ENCODE measurements around the gene GFRA1.
"Not testable (repeated sequence)": the region's sequence is repeated elsewhere in the genome, so short reads cannot be mapped to it uniquely, and the experiment has no call there.

GFRA1 gene

DNA sequence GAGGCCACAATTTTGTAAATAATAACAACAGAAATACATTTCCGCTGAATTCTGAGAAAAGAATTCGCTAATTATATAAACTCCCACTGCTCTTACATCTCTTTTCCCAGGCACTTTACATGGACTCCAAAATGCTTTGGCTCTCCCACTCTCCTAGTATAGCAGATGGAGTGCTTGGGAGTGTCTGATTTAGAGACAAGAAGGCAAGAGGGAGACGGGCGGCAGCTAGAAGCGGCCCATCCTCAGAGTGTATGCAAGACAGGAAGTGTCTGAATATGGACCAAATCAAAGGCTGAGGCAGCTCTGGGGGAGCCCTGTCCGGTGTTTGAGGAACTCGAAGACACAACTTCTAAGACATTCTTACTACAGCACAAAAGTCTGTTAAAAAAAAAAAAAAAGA is 212.1 kb downstream of the GFRA1 start:
- no peak for DNase-seq (ENCODE audit: low spot score)

DNA sequence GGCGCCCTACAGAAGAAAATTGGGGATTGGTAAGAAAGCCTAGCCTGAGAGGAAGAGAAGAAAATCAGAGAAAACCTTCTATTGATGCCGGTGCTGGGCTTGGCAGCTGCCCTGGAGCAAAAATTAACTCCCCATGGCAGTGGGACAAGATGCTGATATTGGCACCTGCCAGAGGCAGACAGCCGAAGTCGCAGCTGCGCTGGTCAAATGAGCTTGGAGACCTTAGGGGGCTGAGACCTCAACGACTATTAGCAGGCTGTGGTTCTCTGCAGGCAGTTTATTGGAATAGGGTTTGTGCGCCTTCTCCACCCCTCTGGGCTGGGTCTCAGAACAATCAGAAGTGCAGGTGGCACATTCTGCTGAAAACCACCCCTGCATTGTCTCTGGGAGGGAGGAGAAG is 213.7 kb downstream of the GFRA1 start:
- no peak for DNase-seq (ENCODE audit: low spot score)

DNA sequence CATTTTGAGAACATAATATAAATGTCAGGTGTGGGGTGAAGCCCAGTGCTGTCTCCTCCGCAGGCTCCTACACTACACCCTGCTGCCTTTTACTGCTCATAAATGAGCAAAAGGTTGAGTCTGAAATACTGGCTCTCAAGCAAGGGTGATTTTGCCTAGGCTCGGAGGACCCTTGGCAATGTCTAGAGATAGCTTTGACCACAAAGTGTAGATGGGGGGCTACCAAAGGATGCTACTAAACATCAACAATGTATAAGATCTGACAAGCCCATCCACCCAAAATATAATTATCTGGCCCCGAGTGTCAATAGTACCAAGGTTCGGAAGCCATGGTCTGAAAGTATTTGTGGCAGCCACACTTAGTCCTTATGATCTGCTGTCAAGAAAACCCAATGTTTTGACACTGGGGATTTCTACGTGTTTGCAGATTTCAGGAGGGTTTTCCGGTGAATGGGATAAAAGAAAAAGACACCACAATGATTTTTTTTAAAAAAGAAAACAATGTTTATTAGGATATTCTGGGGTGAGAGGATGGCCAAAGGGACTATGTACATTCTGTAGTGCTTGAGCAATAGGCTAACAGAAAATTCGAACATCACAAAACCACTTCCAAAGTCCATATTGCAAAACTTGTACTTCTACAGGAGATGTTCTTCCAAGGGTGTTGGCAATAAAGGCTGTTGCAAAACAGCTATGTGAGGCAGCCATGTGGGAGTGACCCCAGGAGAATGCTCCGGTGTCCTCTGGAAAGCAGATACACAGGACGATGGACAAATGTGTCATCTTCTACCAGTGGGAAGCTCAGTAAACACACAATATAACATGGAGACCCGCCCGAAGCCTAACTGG is 216.3 kb downstream of the GFRA1 start:
- DNase-seq (ENCODE audit: low spot score), result no peak

DNA sequence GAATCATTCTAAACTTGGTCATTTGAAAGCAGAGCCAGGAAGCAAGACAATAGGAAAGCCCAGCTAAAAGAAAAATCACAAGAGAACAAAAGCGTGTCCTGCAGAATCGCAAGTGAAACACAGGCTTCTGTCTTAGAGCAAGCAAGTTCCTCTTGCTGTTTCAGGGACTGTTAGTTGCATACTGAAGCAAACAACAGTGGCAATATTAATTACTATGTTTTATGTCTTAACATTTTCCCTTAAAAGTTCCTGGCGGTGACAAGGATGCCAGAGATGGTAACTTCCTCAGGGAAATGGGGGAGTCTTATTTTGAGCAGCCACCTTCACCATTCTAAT is 217.1 kb downstream of the GFRA1 start:
- no peak for DNase-seq (ENCODE audit: low spot score)

DNA sequence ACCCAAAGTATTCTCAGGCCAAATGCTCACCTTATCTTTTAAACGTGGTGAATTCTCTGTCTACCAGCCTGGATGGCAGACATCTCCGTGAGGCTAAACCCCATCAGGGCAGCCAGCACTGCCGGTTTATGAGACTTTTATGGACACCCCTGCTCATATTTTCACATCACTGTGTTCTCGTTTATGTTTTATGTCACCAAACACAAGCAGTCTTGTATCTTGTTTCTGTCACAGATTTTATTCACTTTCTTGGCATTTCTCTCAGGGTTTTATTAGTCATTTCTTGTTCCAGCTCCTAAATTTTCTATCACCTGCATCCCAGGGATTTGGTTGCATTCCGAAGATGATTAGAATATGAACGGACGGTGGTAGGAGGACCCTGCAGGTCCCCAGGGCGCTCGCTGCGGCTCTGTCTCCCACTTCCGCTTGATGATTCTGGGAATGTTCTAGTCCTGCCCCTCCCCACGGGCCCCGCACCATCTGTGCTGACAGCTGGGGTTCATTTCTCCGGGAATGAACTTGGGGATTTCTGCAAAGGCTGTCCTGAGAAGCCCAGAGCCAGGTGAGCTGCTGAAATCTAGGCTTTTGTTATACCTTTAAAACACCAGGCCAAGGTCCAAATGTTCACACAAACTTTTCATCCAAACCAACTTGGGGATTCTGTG is 217.6 kb downstream of the GFRA1 start:
- DNase-seq (ENCODE audit: low spot score), result no peak

DNA sequence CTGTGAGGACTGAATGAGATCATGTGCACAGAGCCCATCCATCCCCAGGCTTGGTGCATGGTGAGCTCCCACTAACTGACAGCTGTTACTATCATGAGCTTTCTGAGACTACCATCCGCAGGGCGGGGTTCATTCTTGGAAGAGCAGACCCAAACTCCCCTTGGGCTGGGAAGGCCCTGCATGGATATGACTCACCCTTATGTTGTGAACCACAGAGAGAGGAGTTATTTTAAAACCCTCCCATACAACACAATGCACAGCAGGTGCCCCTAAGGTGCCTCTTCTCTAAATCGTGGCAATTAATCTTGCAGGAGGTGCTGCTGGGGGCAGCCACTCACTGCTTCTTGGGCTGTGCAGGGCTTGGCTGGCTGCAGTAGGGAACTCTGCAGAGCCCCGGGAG is 219.1 kb downstream of the GFRA1 start:
- no peak for DNase-seq (ENCODE audit: low spot score)

DNA sequence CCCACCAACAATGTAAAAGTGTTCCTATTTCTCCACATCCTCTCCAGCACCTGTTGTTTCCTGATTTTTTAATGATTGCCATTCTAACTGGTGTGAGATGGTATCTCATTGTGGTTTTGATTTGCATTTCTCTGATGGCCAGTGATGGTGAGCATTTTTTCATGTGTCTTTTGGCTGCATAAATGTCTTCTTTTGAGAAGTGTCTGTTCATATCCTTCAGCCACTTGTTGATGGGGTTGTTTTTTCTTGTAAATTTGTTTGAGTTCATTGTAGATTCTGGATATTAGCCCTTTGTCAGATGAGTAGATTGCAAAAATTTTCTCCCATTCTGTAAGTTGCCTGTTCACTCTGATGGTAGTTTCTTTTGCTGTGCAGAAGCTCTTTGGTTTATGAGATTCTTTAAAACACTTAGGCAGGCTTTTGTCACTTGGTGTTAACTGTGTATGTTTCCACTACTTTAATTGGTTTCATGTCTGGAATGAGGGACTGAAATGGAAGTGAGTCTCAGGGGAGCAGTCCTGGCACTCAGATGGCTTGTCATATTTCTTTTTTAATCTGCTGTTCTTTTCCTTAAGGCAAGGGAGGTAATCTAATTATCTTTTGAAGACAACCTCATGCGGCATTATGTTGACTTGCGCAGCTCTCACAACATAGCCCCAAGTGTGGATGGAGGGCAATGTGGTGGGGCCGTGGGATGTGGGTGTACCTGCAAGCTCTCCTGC is 219.8 kb downstream of the GFRA1 start:
- not testable (repeated sequence) for DNase-seq (ENCODE audit: low spot score)

DNA sequence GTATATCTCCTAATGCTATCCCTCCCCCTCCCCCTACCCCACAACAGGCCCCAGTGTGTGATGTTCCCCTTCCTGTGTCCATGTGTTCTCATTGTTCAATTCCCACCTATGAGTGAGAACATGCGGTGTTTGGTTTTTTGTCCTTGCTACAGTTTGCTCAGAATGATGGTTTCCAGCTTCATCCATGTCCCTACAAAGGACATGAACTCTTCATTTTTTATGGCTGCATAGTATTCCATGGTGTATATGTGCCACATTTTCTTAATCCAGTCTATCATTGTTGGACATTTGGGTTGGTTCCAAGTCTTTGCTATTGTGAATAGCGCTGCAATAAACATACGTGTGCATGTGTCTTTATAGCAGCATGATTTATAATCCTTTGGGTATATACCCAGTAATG is 220.5 kb downstream of the GFRA1 start:
- not testable (repeated sequence) for DNase-seq (ENCODE audit: low spot score)

DNA sequence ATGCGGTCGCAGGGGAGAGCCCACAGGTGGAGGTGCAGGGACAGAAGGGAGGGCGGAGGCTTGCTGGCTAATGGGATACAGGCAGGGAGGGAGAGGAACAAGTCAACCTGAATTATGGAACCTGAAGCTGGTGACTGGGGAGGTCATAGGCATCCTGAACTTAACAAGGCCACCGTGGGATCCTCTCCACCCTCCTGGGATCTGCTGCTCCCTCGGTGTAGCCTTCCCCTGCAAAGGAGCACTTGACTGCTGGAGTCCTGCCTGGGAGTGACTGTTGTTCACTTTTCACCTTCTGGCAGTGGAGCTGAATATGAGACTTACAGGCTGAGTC is 223.1 kb downstream of the GFRA1 start:
- DNase-seq (ENCODE audit: low spot score), result no peak

DNA sequence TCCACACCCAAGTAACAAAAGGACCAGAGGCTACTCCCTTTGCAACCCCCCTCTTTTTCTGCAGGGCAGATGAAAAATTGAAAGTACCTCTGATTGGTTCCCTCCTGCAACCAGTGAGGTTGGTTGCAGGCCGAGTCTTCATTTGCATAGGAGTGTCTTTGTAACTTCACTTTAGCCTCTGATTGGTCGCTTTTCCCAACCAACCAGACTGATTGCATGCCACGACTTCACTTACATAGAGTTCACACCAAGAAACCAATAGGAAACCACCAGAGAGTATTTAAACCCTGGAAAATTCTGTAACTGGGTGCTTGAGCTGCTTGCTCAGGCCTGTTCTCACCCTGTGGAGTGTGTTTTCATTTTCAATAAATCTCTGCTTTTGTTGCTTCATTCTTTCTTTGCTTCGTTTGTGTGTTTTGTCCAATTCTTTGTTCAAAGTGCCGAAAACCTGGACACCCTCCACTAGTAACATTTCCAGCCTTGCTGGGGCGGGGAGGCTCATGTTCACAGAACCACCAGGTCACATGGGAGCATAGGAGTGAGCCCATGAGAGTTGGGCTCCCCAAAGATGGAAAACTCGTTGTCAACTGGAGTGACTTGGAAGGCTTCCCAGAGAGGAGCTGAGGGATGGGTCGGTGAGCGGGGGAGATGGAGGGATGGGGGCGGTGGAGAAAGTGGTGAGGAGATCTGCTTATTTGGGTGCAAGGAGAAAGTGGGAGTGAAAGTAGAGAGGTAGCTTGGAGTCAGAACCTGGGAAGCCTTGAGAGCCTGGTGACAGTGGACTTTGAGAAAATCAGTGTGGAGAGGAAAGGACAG is 223.6 kb downstream of the GFRA1 start:
- no peak for DNase-seq (ENCODE audit: low spot score)

DNA sequence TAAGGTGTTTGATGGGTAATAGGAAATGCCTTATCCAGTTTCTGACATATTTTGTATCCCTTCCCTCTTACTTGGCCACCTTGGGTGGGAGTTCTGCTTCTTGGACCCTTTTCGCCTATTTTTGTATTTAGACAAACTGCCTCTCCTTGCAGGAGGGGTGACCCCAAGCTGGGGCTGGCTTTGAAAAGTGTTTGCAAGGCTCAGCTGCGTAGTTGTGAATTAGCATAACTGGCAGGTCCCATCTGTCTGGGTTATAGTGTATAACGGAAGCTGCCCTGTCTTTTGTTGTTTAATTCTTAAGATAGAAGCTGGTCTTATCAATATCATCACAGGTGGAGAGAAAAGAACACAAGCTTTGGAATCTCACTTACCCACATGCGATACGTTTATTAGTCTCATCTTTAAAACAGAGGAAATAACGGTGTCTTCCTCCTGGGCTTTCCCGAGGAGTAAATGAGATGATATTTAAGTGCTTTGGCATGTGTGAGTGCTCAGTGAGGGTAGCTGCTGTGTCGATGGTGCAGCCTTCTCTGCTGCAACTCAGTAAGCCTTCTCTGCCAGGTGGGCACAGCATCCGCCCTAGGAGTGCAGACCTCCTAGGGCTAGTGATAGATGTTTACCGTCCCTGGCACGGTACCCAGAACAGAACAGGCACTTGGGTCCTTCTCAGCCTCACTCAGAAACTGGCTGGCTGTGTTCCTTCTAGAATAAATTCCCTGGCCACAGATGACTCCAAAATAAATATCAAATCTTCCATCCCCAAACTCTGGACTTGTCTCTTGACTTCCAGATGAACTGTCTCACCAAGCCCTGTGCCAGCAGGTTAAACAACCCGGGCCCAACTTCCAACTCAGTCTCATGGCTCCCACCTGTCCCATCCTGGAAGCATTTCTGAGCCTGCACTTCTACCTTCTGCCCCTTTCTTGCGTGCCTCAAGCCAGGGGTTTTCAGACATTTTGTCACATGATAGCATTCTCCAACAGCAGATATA is 227.3 kb downstream of the GFRA1 start:
- no peak for DNase-seq (ENCODE audit: low spot score)

DNA sequence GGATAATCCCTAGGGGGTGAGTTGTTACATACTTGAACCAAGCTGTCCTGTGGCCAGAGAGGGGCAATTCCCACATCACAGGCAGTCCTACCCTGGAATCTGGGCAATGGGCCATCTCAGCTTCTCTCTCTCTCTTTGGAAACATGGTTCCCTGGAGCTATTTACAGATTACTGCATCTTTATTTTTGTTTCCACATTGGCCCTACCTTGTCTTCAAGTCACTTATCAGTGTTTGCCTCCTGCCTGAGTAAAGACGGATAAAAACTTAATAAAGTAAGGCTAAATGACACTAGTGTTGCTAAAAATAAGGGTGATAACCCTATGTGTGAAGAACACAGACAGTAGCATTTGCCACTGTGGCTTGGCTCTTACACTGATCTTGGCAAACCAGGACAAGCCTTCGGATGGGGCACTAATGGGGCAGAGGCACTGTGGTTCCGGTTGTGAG is 228.2 kb downstream of the GFRA1 start:
- no peak for DNase-seq (ENCODE audit: low spot score)

DNA sequence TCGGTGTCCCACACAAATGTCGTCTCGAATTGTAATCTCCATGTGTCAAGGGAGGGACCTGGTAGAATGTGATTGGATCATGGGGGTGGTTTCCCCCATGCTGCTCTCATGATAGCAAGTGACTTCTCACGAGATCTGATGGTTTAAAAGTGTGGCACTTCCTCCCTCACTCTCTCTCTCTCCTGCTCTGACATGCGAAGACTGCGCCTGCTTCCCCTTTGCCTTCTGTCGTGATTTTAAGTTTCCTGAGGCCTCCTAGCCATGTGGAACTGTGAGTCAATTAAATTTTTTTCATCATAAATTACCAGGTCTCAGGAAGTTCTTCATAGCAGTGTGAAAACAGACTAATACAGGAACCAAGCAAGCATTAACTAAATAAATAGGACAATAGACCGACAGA is 229.1 kb downstream of the GFRA1 start:
- DNase-seq (ENCODE audit: low spot score), result no peak

DNA sequence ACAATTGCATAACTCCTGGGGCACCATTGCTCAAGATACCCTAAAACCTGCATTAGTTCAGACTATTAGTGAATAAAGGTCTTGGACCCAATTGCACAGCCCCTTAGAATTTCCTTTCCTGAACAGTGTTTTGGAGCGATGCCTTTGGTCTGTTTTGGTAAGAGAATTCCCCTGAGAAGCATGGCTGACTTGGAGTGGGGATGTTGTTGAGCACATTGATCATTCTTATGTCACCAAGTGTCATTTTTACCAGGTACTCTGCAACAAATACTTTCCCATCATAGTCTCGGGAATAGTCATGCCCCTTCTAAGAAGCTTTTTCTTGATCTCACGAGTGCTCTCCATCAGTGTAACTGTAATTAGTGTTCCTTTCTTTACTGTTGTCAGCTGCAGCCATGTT is 229.7 kb downstream of the GFRA1 start:
- no peak for DNase-seq (ENCODE audit: low spot score)

DNA sequence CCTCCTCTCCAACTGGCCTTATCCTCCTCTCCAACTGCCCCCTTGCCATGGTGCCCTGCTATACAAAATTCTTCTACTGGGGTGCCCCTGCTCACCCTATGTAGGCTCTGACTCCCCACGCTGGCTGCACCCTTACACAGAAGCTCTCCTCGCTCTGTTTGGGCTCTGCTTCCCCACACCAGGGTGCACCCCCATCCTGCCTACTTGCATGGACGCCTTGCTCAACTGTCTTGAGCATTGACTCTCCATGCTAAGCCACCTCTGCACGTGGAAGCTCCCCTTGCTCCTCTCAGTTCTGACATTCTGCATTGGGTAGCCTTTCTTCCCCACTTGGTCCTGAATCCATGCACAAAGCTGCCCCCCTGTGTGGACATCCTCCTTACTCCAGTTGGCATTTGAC is 231.1 kb downstream of the GFRA1 start:
- DNase-seq (ENCODE audit: low spot score), result no peak

DNA sequence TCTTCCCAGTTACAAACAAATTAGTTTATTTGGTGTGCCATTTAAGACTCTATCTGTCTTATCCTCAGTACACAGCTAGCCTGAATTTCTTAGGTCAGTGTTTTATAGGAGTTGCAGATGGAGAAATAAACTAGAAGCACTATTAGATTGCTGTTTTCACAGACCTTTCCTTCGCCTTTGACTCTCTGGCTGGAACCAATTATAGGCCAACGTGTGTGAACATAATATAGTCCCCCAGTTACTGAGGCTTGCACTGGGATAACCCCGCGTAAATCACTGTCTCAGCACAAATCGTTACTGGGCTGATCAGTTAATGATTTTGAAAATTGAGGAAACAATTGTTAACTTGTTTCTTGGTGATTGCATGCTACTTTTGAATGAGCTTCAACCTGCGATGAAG is 233.4 kb downstream of the GFRA1 start:
- DNase-seq (ENCODE audit: low spot score), result no peak

DNA sequence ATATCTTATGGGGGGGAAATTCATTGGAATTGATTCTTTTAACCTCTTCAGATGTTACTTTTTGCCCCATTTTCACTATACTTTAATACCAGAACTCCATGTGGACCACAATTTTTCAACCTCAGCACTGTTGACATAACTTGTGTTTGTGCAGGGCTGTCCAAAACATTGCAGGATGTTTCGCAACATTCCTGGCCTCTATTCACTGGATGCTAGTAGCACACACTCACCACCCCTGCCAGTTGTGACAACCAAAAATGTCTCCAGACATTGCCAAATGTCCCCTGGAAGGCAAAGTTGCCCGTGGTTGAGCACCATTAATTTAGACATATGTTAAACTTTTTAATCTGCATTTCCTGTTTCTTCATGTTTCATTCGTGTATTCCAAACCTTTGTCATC is 234.7 kb downstream of the GFRA1 start:
- no peak for DNase-seq (ENCODE audit: low spot score)

DNA sequence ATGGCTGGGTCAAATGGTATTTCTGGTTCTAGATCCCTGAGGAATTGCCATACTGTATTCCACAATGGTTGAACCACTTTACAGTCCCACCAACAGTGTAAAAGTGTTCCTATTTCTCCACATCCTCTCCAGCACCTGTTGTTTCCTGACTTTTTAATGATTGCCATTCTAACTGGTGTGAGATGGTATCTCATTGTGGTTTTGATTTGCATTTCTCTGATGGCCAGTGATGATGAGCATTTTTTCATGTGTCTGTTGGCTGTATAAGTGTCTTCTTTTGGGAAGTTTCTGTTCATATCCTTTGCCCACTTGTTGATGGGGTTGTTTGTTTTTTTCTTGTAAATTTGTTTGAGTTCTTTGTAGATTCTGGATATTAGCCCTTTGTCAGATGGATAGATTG is 237.6 kb downstream of the GFRA1 start:
- DNase-seq (ENCODE audit: low spot score), result not testable (repeated sequence)

DNA sequence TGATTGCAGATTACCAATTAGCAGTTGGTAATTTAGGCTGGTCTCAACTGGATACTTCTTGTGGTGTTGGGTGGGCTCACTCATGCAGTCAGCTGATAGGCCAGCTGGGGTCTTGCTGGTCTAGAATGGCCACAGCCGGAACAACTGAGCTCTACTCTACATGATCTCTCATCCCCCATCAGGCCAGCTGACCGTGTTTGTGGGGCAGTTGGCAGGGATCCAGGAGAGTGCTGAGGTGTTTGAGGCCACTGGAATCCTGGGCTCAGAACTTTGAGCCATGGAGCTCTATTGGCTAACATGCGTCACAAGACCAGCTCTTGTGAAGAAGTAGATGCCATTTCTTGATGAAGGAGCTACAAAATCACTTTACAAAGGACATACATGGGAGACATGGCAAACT is 242.4 kb downstream of the GFRA1 start:
- no peak for DNase-seq (ENCODE audit: low spot score)

DNA sequence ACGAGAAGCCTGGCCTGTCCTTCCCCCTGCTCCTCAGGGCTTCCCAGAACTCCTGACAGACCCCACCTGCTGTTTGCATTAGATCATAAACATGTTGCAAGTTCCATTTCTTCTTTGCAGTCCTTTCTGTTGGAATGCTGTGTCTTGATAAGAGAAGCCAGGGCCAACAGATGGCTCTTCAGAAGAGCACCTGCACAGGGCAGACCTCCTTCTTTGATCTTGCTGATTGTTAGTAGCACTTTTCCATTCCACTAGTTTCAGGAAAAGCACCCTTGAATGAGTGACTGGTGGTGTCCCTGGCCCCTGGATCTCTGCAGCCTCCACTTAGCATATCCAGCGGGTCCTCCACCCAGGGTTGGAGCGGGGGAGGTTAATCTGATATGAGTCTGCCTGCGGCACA is 243.2 kb downstream of the GFRA1 start:
- no peak for DNase-seq (ENCODE audit: low spot score)

DNA sequence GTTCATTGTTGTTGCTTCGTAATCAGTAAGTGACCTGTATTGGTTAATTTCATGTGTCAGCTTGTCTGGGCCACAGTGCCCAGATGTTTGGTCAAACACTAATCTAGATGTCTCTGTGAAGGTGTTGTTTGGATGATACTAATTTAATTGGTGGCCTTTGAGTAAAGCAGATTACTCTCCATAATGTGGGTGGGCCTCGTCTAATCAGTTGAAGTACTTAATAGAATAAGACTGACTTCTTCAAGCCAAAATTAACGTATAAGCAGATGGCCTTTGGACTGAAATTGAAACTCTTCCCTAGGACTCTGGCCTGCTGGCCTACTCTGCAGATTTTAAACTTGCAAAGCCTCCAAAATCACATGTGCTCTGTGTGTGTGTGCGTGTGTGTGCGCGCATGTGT is 245.7 kb downstream of the GFRA1 start:
- no peak for DNase-seq (ENCODE audit: low spot score)

Measured in LoVo (cell line).